HK-2 (cell line): ENCODE results near the gene PTPRE.

Source experiments
- DNase-seq: peaks from one replicate; pipeline ENCODE4 v3.0.0-alpha.2; 2018; ENCODE audit not compliant: unreplicated experiment

PTPRE gene

DNA sequence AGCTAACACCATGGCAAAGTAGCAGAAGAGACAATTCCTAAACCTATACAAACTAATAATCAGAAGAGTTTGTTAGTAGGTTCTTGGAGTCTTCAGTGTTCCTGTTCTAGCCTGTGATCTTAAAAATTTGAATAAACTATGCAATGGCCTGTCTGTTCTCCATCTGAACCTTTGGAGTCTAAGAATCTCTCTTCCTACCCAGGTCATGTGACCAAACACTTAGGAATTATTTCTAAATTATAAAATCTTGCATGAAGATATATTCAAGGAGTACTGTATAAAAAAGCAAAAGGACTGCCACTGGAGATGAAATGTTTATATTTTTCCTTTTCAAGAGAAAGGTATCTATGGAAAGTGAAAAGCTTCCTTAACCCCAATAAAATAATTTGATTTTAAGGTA lies 216.9 kb downstream of the PTPRE start:
- DNase-seq = no peak

DNA sequence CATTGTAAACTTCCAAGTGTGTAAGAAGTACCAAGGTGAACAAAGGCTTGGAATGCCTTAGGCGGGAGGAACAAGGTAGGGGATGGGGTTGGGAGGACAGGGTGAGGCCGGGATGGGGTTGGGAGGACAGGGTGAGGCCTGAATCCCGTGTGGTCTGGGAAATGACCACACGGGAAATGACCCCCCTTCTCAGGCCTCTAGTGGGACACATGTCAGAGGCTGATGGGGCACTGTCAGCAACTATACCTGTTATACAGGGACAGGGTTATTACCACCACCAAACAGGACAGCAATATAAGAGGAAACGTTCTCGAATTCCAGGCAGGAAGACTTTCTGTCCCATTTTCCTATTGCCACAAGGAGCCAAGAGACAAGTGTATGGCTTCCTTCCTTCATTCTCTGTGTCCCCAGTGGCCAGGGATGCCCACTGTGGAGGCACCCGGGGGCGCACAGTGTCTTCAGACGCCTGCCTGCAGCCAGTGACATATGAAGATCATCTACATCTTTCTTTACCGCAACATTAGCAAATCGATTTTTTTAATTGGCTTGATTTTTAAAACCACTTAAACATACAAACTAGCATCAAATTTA lies 218.0 kb downstream of the PTPRE start:
- peak; percentile 24 for DNase-seq

DNA sequence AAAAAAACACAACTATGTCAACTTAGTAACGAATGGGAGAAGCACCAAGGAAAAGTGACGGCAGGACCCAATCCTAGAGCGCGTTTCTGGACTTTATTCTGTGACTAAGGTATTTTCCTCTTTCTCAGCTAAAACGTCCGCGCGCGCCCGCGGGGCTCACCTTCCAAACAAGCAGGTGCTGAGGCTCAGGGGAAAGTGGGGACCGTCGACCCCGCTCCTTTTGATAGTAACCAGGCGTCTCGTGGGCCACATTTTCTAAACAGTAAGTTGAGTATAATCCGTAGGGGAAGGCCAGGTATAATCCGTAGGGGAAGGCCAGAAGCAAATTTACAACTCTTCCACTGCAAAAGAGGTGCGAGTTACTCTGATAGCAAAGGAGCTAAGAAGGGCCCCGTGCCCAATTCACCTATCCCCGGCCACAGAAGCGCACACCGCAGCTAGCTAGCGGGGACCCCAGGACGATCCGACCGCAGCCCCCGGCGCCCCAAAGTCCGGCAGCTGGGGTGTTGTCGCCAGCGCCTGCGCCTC lies 218.6 kb downstream of the PTPRE start:
- DNase-seq = peak; percentile 37

DNA sequence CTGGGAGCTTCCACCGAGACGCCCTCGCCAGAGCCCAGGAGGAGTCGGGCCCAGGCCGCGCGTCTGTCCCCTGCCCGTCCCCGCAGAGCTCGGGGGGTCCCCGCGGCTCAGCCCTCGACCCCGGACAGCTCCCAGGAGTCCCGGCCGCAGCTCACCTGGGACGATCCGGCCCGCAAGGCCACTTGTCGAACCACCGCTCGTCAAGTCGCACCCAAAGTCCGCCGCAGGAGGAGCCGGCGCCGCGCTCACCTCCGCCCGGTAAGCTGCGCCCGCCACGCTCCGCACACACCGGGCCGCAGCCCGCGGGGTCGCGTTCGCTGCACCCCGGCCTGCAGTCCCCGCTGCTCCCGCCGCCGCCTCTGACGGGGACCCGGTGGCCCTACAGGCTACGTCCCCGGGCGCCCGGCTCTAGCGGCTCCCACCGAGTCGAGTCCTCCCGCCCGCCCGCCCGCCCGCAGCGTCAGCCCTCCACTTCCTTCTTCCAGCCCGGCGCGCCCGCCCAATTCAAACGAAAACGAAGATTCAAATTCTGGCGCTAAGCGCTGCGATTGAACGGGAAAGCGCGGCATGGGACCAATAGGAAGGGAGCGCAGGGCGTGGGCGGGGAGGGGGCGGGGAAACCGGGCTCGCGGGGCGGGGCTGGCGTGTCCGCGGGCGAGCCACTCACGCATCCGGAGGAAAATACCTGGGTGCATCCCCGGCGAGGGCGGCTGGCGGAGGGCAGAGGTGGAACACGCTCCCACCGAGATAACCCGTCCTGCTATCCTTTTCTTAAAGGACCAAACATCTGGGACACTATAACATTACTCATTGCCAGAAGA lies 219.3 kb downstream of the PTPRE start, which contains the start of gene MKI67:
MKI67 (minus strand) TSS at position 480 of the 821 bp plus-strand sequence. CDS start 756 bp downstream, outside the sequence.
- peak; percentile 96 for DNase-seq

DNA sequence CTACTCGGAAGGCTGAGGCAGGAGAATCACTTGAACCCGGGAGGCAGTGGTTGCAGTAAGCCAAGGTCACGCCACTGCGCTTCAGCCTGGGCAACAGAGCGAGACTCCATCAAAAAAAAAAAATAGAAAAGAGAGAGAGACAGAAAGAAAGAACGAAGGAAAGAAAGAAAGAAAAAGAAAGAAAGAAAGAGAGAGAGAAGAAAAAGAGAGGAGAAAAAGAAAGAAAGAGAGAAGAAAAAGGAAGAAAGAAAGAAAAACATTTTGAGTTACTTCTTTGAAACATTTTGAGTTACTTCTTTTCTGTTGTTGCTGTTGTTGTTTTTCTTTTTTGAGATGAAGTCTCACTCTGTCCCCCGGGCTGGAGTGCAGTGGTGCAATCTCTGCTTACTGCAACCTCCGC lies 221.7 kb downstream of the PTPRE start:
- no peak for DNase-seq

DNA sequence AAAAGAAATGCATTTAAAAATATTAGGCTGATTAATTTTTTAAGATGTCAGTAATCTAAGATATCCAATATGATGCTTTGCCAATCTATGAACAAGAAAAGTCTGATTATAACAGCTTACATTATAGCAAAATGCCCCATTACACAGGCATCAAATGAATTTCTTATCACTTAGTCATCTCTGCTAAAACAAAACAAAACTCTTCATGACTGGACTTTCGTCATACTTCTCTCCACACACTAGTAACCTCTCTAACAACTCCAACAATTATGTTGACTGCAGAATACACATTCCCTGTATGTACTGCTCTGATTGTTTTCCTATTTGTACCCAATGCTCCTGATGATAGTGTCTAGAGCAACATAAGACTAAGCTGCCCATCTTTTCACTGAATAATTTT lies 223.1 kb downstream of the PTPRE start:
- DNase-seq = no peak
